HL-60 (cell line): ENCODE measurements around the gene ST6GALNAC6.

Experiments
- DNase-seq, 2 experiments: peaks; one replicate each; pipeline ENCODE4 v3.0.0-alpha.2; 2010 to 2020; ENCODE audit warnings: low read depth in 1 of 2, low spot score in 1 of 2
- H3K27ac ChIP-seq: fragments of 250-450 bp; sonication (Bioruptor Pico); replicated peaks from 2 replicates; pipeline ENCODE4 v1.5.1; 2020; ENCODE audit warnings: mild to moderate bottlenecking, moderate library complexity
- H3K27me3 ChIP-seq: fragments of 250-450 bp; sonication (Bioruptor Pico); 2 replicates; pipeline ENCODE4 v1.5.1; 2021; ENCODE audit warnings: mild to moderate bottlenecking, moderate library complexity; ENCODE audit not compliant: insufficient read depth, poor library complexity, severe bottlenecking
- H3K4me3 ChIP-seq: replicated peaks from 2 replicates; pipeline ENCODE4 v1.5.1; 2011; ENCODE audit warnings: mild to moderate bottlenecking, control low read depth, low read length; ENCODE audit not compliant: insufficient read depth
- GABPA ChIP-seq: IDR thresholded peaks from 2 replicates; pipeline ENCODE4 v1.6.1; 2012; ENCODE audit warnings: low read depth
- POLR2AphosphoS5 ChIP-seq: IDR thresholded peaks from 2 replicates; pipeline ENCODE4 v1.6.1; 2012; ENCODE audit warnings: low read depth
- SPI1 ChIP-seq: IDR thresholded peaks from 2 replicates; pipeline ENCODE4 v1.6.1; 2012; ENCODE audit warnings: low read depth, mild to moderate bottlenecking, borderline replicate concordance
- long read RNA-seq: library from polyadenylated mRNA; unstranded; transcript quantifications from one replicate; pipeline ENCODE4 v2.0.0, GENCODE V29; 2020
- TF ChIP-seq, protein P1 (sequence below): IDR thresholded peaks from 2 replicates; pipeline ENCODE4 v1.6.1; 2012; ENCODE audit warnings: low read depth; ENCODE audit not compliant: insufficient replicate concordance
- TF ChIP-seq, protein P2 (sequence below): IDR thresholded peaks from one replicate; pipeline ENCODE4 v1.5.1; 2011; ENCODE audit warnings: low read length, control low read depth, inconsistent platforms; ENCODE audit not compliant: insufficient read depth

Gene ST6GALNAC6, protein sequence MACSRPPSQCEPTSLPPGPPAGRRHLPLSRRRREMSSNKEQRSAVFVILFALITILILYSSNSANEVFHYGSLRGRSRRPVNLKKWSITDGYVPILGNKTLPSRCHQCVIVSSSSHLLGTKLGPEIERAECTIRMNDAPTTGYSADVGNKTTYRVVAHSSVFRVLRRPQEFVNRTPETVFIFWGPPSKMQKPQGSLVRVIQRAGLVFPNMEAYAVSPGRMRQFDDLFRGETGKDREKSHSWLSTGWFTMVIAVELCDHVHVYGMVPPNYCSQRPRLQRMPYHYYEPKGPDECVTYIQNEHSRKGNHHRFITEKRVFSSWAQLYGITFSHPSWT
- long read RNA-seq, partial matches to known transcripts = 1 of 15 reads
- long read RNA-seq, other reads (novel, unspliced or antisense) = 4 of 15 reads

- TF ChIP-seq, protein P1, sequence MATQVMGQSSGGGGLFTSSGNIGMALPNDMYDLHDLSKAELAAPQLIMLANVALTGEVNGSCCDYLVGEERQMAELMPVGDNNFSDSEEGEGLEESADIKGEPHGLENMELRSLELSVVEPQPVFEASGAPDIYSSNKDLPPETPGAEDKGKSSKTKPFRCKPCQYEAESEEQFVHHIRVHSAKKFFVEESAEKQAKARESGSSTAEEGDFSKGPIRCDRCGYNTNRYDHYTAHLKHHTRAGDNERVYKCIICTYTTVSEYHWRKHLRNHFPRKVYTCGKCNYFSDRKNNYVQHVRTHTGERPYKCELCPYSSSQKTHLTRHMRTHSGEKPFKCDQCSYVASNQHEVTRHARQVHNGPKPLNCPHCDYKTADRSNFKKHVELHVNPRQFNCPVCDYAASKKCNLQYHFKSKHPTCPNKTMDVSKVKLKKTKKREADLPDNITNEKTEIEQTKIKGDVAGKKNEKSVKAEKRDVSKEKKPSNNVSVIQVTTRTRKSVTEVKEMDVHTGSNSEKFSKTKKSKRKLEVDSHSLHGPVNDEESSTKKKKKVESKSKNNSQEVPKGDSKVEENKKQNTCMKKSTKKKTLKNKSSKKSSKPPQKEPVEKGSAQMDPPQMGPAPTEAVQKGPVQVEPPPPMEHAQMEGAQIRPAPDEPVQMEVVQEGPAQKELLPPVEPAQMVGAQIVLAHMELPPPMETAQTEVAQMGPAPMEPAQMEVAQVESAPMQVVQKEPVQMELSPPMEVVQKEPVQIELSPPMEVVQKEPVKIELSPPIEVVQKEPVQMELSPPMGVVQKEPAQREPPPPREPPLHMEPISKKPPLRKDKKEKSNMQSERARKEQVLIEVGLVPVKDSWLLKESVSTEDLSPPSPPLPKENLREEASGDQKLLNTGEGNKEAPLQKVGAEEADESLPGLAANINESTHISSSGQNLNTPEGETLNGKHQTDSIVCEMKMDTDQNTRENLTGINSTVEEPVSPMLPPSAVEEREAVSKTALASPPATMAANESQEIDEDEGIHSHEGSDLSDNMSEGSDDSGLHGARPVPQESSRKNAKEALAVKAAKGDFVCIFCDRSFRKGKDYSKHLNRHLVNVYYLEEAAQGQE = no peak
- TF ChIP-seq GABPA = peak; percentile 39; the same call in 1 of the 2 replicates
- peak within 1 kb of the TSS; percentile 80 for H3K4me3 ChIP-seq
- H3K27me3 ChIP-seq = no peaks in the 10 kb centered on the region
- peak; percentile 41 to 59 for DNase-seq
- H3K27ac ChIP-seq = peak within 1 kb of the TSS; percentile 9; the same call in 1 of the 2 replicates
Observed at GRCh38 chr9:127899128-127899943, at the start of gene ST6GALNAC6. Gene ST6GALNAC6 (minus strand): TSS chr9:127899603. CDS start chr9:127897981, 1,622 bp downstream.

- TF ChIP-seq, protein P2, sequence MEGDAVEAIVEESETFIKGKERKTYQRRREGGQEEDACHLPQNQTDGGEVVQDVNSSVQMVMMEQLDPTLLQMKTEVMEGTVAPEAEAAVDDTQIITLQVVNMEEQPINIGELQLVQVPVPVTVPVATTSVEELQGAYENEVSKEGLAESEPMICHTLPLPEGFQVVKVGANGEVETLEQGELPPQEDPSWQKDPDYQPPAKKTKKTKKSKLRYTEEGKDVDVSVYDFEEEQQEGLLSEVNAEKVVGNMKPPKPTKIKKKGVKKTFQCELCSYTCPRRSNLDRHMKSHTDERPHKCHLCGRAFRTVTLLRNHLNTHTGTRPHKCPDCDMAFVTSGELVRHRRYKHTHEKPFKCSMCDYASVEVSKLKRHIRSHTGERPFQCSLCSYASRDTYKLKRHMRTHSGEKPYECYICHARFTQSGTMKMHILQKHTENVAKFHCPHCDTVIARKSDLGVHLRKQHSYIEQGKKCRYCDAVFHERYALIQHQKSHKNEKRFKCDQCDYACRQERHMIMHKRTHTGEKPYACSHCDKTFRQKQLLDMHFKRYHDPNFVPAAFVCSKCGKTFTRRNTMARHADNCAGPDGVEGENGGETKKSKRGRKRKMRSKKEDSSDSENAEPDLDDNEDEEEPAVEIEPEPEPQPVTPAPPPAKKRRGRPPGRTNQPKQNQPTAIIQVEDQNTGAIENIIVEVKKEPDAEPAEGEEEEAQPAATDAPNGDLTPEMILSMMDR = no peak
- TF ChIP-seq GABPA (no peak), POLR2AphosphoS5 (no peak), SPI1 (no peak)
- TF ChIP-seq, protein P1 = no peak
- DNase-seq = no peak
- no peaks in the 10 kb centered on the region for H3K27me3 ChIP-seq
- H3K4me3 ChIP-seq = no peak overlapping the region
- no peak overlapping the region for H3K27ac ChIP-seq
Observed at GRCh38 chr9:127947841-127948710, 48.7 kb upstream of the ST6GALNAC6 start.

GRCh38 chr9:127946728-127947127, 47.3 kb upstream of the ST6GALNAC6 start:
- no peak overlapping the region for H3K27ac ChIP-seq
- TF ChIP-seq, protein P2 = no peak
- TF ChIP-seq GABPA = no peak
- TF ChIP-seq SPI1 = no peak
- no peak for TF ChIP-seq POLR2AphosphoS5
- TF ChIP-seq, protein P1 = no peak
- no peak overlapping the region for H3K4me3 ChIP-seq
- no peaks in the 10 kb centered on the region for H3K27me3 ChIP-seq
- no peak for DNase-seq
